ENCODE measurements around the gene ARHGEF17. TPM values are rescaled to one million over a fixed set of nuclear protein-coding genes. Genes with fewer than 3 reads are reported as not detected.
A peak's percentile ranks its signal among the peaks of the same experiment; 100 is the strongest.

ARHGEF17 gene
- total RNA-seq, 1 donor from 2014 or later = 43.3 TPM

- H3K36me3 Mint-ChIP-seq (ENCODE audit: unreplicated experiment) = no peaks in the 10 kb centered on the region
- H3K27me3 Mint-ChIP-seq (ENCODE audit: unreplicated experiment) = peaks cover 15% of the 10 kb centered on the region
- TF ChIP-seq, protein P1, sequence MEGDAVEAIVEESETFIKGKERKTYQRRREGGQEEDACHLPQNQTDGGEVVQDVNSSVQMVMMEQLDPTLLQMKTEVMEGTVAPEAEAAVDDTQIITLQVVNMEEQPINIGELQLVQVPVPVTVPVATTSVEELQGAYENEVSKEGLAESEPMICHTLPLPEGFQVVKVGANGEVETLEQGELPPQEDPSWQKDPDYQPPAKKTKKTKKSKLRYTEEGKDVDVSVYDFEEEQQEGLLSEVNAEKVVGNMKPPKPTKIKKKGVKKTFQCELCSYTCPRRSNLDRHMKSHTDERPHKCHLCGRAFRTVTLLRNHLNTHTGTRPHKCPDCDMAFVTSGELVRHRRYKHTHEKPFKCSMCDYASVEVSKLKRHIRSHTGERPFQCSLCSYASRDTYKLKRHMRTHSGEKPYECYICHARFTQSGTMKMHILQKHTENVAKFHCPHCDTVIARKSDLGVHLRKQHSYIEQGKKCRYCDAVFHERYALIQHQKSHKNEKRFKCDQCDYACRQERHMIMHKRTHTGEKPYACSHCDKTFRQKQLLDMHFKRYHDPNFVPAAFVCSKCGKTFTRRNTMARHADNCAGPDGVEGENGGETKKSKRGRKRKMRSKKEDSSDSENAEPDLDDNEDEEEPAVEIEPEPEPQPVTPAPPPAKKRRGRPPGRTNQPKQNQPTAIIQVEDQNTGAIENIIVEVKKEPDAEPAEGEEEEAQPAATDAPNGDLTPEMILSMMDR (IDR thresholded peaks at IDR 0.05; ENCODE audit: partially characterized antibody, unreplicated experiment) = no peak
- no peak overlapping the region for H3K27ac Mint-ChIP-seq (ENCODE audit: unreplicated experiment)
- no peak for DNase-seq
- peaks cover 21% of the 10 kb centered on the region for H3K4me1 Mint-ChIP-seq (ENCODE audit: low read depth, unreplicated experiment)
- H3K4me3 Mint-ChIP-seq (ENCODE audit: unreplicated experiment) = no peak overlapping the region
- peaks cover 10% of the 10 kb centered on the region for H3K9me3 Mint-ChIP-seq (ENCODE audit: unreplicated experiment)
Observed at GRCh38 chr11:73310076-73310475, 2.0 kb downstream of the ARHGEF17 start.

GRCh38 chr11:73310661-73311393 is 2.8 kb downstream of the ARHGEF17 start:
- H3K27ac Mint-ChIP-seq (ENCODE audit: unreplicated experiment) = no peak overlapping the region
- peaks cover 15% of the 10 kb centered on the region for H3K27me3 Mint-ChIP-seq (ENCODE audit: unreplicated experiment)
- peaks cover 21% of the 10 kb centered on the region for H3K4me1 Mint-ChIP-seq (ENCODE audit: low read depth, unreplicated experiment)
- TF ChIP-seq, protein P1 (IDR thresholded peaks at IDR 0.05; ENCODE audit: partially characterized antibody, unreplicated experiment) = no peak
- H3K9me3 Mint-ChIP-seq (ENCODE audit: unreplicated experiment) = peaks cover 10% of the 10 kb centered on the region
- no peak overlapping the region for H3K4me3 Mint-ChIP-seq (ENCODE audit: unreplicated experiment)
- H3K36me3 Mint-ChIP-seq (ENCODE audit: unreplicated experiment) = no peaks in the 10 kb centered on the region
- DNase-seq = no peak

DNA sequence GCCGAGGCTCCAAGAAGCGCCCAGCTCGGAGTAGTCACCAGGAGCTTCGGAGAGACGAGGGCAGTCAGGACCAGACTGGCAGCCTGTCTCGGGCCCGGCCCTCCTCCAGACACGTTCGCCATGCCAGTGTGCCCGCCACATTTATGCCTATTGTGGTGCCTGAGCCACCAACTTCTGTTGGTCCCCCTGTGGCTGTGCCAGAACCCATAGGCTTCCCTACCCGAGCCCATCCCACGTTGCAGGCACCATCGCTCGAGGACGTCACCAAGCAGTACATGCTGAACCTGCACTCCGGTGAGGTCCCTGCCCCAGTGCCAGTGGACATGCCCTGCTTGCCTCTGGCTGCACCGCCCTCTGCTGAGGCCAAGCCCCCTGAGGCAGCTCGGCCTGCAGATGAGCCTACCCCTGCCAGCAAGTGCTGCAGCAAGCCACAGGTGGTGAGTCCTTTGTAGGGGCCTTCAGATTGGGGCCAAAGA is 3.4 kb downstream of the ARHGEF17 start:
- no peak for DNase-seq
- no peak overlapping the region for H3K27ac Mint-ChIP-seq (ENCODE audit: unreplicated experiment)
- H3K4me1 Mint-ChIP-seq (ENCODE audit: low read depth, unreplicated experiment) = peaks cover 27% of the 10 kb centered on the region
- peaks cover 20% of the 10 kb centered on the region for H3K27me3 Mint-ChIP-seq (ENCODE audit: unreplicated experiment)
- peaks cover 4% of the 10 kb centered on the region for H3K36me3 Mint-ChIP-seq (ENCODE audit: unreplicated experiment)
- TF ChIP-seq, protein P1 (IDR thresholded peaks at IDR 0.05; ENCODE audit: partially characterized antibody, unreplicated experiment) = no peak
- peaks cover 13% of the 10 kb centered on the region for H3K9me3 Mint-ChIP-seq (ENCODE audit: unreplicated experiment)
- H3K4me3 Mint-ChIP-seq (ENCODE audit: unreplicated experiment) = no peak overlapping the region

DNA sequence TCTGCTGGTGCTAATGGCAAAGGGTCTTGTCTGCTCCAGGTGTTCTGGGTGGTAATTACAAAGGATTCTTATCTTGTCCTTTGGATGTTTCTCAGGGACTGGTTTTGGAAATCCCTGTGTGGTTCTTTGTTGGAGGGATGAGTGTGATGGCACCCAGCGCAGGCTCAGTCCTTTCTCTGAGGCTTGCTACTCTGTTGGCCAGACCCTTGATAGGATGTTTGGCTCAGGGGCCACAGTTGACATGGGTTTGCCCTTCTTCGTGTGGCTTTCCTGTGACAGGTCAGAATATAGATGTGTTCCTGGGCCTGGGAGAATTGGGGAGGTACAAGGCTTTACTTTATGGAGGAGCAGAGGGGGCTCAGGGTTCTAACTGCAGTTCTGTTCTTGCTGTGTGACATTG is 4.0 kb downstream of the ARHGEF17 start:
- Mint-ChIP-seq H3K9me3 (ENCODE audit: unreplicated experiment) (peaks cover 11% of the 10 kb centered on the region), H3K4me3 (ENCODE audit: unreplicated experiment) (peak overlapping the region; percentile 18), H3K4me1 (ENCODE audit: low read depth, unreplicated experiment) (peaks cover 24% of the 10 kb centered on the region), H3K27ac (ENCODE audit: unreplicated experiment) (peak overlapping the region; percentile 2), H3K27me3 (ENCODE audit: unreplicated experiment) (peaks cover 17% of the 10 kb centered on the region), H3K36me3 (ENCODE audit: unreplicated experiment) (peaks cover 6% of the 10 kb centered on the region)
- TF ChIP-seq, protein P1 (IDR thresholded peaks at IDR 0.05; ENCODE audit: partially characterized antibody, unreplicated experiment) = no peak
- no peak for DNase-seq

DNA sequence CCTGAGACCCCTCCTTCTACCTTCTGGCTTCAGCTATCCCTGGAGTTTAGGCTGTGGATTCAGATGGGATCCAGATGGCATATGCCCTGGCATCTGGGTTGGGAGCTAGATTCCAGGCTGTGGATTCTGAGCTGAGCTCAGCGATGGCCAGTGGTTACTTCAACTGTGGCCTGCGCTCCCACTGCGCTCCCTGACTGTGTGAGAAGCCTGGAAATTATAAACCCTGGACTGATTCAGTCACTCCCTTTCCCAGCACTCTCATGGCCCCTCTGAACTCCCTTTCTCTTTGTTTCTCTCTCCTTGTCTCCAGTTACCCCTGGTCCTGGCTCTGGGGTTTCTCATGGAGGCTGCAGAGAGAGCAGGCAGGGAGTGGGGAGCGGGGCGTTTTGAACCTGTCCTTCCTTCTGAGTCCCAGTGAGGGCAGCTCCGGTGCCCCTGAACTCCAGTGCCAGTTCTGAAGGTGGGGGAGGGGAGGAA is 4.8 kb downstream of the ARHGEF17 start:
- Mint-ChIP-seq H3K27ac (ENCODE audit: unreplicated experiment) (peak overlapping the region; percentile 80), H3K9me3 (ENCODE audit: unreplicated experiment) (peaks cover 8% of the 10 kb centered on the region), H3K4me3 (ENCODE audit: unreplicated experiment) (peak overlapping the region; percentile 59), H3K27me3 (ENCODE audit: unreplicated experiment) (peaks cover 14% of the 10 kb centered on the region), H3K4me1 (ENCODE audit: low read depth, unreplicated experiment) (peaks cover 22% of the 10 kb centered on the region), H3K36me3 (ENCODE audit: unreplicated experiment) (peaks cover 6% of the 10 kb centered on the region)
- DNase-seq = no peak
- TF ChIP-seq, protein P1 (IDR thresholded peaks at IDR 0.05; ENCODE audit: partially characterized antibody, unreplicated experiment) = no peak

Data from glutamatergic neuron (in vitro differentiated cells).